GM18499 (cell line): ENCODE measurements around the gene AANAT.

Experiments used
- ATAC-seq: cut with Tn5 transposase; IDR thresholded peaks from one replicate; pipeline ENCODE4 v1.9.1; 2021; ENCODE audit warnings: moderate number of reproducible peaks; ENCODE audit not compliant: insufficient read depth, unreplicated experiment

AANAT gene

DNA sequence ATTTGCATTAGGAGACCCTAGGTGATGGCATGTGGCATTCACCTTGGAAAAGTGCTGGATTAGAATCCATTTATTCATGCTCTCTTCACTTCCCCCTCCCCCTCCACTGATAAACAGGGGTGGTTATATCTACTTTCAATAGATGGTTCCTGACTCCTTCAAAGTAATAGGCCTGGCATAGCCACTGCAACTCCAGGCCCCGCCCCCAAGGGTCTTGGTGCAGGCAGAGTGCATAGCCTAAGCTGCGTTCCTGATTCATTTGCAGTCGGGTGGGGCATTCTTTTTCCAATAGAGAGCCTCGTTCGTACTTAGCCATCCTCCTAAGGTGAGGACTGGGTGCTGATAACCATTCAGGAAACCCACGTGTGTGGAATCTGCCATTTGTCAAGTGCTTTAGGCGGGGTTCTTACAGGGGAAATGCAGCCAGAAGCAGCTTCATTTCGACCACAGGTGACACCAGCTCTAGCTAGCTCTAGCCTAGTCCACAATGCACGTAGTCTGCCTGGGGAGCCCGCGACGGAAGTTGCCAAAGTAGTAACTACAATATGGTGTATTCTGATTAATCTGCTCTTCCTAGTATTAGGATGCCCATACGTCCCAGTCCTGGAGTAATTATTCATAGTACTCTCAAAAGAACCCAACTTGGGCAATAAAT, 25.6 kb upstream of the AANAT start:
- ATAC-seq, result no peak

DNA sequence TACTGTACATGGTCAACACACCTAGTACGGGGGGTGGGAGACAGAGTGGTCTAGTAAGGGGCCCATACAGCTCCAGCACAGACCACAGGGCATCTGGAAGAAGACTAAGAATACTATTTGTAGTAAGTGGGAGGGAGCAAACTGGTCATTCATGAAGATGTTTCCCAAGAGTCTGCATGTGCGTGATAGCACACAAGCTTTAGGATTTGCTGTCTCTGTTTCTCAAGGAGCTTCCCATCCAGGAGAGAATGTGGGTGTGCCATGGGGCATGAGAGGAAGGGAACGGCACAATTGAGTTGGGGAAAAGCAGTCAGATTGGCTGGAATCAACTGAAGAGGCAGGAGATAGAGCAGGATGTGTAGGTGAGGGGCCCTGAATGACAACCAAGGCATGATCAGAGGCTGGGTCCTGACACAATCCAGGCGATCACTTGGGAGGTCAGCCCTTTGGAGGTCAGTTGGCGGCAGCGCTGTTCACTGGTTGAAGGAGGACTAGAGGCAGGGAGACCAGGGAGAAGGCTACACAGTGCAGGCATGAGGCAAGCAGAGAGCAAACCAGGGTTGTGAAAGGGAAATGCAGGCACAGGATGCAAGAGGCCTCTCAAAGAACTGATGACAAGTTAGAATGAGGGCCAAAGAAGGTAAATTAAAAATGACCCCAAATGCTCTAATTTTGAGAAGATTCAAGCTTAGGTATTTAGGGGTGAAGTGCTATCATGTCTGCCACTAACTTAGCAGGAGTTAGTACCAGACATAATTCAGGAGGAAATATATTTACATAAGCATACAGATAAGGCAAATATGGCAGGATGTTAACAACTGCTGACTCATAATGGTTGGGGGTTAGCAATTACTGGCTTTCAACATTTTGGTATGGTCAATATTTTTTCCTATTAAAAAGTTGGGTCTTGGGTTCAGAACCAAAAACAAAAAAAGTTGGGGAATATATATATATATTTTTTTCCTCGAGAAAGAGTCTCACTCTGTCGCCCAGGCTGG, 24.8 kb upstream of the AANAT start:
- ATAC-seq, result no peak

GRCh38 chr17:76444518-76445311, 22.7 kb upstream of the AANAT start:
- ATAC-seq, result no peak

- ATAC-seq, result no peak
Measured at GRCh38 chr17:76445697-76446448, 21.5 kb upstream of the AANAT start.

DNA sequence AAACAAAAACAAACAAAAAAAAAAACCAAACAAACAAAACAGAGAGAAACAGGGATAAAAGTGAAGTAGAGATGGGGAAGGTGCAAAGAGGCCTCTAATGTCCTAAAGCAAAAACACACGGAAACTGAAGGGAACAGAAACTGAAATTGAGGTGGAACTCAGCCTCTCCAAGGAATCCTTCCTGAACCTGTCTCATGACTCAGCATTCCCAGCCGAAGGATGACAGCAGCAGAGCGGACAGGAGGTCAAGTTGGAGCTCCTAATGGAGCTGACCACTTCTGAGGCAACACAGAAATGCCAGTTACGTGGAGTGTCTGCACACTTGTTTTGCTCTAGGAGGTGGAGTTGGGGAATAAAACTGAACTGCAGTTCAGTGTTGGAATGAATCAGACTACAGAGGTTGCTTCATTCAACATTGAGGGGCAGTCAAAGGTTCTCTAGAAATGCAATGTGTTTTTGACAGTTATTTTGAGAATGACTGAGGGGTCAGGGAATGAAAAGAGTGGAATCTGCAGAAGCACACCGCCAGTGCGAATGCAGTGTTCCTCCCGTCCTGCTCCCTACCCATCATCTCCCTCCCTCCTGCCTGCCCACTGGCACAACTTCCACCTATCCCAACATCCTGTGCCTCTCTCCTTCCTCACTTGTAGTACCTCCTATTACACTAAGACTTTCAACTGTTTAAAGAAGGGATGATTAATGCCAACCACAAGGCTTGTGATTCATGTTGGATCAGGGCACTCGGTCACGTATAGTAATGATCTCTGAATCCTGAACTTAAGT, 20.8 kb upstream of the AANAT start:
- no peak for ATAC-seq

DNA sequence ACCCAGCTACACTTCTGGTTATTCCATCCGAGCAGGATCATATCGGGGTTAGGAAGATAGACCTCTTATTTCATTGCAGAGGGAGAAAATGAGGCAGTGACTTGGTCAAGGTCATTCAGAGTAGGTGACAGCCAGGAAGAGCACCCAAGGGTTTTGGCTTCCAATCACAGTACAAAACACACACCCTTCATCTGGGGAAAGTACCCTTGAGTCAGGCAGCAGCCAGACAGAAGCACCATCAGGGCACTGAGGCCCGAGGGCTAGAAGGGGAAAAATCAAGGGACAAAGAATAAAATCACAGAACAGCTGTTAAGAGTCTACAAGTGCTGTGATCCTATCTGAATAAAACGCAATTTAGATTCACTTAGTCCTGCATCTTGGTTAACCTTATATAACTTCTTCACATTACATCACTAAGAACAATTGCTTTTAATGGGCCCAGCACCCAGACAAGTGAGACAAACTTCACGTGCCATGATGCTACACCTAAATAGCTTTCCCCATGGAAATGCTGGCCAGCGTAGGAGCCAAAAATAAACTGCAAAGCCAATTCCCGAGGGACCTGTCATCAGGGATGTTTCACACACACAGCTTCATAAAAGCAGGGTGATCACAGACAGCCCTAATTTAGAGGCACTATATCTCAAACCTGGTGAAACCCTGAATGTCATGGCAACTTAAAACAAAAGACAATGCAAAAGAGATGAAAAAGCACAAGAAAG, 19.3 kb upstream of the AANAT start:
- ATAC-seq, result no peak

DNA sequence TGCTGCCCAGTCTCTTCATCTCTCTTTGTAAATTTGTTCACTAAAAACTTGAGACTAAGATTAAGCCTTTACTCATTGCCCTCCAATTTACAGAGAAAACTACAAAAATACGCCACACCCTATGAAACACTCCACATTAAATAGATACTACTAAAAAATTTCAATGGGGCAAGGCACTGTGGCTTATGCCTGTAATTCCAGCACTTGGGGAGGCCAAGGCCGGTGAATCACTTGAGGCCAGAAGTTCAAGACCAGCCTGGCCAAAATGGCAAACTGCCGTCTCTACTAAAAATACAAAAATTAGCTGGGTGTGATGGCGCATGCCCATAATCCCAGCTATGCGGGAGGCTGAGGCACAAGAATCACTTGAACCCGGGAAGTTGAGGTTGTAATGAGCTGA, 18.3 kb upstream of the AANAT start:
- no peak for ATAC-seq

GRCh38 chr17:76451506-76451905, 15.9 kb upstream of the AANAT start:
- ATAC-seq, result no peak

DNA sequence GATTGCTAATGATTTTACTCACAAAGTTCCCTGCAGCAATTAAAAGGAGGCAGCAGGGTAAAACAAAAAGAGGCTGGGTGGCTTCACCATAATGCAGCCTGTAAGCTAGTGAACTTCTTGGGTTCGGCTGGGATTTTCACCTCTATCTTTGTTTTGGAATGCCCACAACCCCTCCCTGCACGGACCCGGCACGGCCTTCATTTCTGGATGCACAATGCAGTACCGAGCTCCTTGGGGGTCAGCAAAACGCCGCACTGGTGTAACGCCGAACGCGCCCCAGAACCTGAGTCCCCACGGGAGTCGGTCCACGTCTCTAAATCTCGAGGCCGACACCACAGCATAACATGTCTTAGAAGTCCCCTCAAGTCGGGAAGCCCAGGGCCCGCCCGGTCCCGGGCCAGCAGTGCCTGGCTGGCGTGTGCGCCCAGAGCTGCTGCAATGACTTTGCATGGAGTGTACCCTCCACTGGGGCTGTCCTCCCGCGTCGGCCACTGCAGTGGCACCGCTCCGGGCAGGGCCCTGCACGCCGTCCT, 15.2 kb upstream of the AANAT start:
- ATAC-seq, result no peak

DNA sequence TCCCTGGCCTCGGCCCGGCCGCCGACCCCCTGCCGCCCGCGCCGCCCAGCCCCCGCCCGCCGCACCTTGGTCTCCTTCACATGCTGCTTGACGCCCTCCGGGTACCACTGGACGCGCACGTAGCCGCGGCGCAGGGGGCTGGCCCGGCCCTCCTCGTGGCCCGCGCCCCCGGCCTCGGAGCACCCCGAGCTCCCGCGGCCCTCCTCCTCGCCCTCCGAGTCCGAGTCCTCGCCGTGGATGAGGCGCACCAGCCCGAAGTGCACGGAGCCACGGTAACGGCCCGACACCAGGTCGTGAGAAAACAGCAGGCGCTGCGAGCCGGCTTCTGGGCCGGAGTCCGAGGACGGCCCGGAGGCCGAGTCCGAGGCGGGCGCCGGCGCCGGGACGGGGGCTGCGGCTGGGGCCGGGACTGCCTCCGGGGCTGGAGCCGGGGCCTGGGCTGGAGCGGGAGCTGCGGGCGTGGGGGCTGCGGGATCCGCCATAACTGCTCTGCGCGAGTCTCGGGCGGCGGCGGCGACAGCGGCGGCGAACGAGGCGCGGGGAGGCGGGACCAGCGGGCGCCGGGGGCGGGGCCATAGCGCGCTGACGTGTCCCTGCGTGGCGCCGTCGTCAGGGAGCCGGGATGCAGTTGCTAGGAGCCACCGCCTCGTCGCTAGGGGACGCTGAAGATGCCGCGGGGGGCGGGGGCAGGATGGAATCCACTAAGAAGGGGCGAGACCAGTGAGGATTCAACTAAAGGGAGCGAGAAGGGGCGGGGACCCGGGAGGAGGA, 14.6 kb upstream of the AANAT start, which contains the start of gene UBE2O:
Gene UBE2O (minus strand): TSS at position 493 of the 771 bp plus-strand sequence. CDS start 11 bp downstream, at position 482.
- no peak for ATAC-seq

GRCh38 chr17:76453431-76453743, 14.0 kb upstream of the AANAT start:
- no peak for ATAC-seq

DNA sequence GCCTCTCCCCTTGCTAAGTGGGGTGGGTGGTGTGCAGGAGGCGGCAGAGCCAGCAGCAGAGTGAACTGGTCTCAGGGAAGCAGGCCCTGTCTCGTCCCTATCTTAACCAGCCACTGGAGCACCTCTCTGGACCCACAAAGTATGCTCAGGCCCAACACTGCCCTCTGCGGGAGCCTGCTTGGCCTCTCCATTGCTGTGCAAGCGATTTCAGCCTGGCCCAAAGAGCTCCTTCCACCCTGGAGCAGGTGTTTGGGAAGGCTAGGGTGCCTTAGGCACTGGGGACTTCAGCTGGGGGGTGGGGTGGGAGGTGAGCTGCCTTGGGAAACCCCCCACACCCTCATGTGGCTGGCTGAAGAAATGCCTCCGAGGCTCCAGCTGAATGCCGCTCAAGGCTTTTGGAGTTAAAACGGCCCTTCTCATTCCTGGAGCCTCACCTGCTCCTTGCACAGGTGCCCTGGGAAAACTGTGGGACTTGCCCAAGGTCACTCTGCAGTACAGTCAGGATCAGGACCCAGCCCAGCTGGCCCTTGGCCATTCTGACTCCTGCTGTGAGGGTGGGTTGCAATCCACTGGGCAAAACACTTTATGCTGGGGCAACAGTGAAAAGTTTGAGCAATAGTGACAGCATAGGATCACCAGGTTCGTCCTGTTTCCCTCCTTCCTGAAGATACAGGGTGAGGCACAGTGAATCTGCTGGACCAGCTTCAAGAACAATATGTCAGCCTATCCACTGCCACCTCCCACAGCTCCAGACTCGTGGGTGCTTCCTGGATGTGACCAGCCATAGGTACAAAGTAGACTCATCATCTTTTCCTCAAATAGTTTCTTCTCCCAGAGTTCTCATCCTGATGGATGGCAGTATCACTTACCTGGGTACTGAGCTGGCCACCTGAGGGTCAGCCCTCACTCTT, 8.6 kb upstream of the AANAT start:
- ATAC-seq, result no peak

GRCh38 chr17:76459674-76460073, 7.7 kb upstream of the AANAT start:
- no peak for ATAC-seq

DNA sequence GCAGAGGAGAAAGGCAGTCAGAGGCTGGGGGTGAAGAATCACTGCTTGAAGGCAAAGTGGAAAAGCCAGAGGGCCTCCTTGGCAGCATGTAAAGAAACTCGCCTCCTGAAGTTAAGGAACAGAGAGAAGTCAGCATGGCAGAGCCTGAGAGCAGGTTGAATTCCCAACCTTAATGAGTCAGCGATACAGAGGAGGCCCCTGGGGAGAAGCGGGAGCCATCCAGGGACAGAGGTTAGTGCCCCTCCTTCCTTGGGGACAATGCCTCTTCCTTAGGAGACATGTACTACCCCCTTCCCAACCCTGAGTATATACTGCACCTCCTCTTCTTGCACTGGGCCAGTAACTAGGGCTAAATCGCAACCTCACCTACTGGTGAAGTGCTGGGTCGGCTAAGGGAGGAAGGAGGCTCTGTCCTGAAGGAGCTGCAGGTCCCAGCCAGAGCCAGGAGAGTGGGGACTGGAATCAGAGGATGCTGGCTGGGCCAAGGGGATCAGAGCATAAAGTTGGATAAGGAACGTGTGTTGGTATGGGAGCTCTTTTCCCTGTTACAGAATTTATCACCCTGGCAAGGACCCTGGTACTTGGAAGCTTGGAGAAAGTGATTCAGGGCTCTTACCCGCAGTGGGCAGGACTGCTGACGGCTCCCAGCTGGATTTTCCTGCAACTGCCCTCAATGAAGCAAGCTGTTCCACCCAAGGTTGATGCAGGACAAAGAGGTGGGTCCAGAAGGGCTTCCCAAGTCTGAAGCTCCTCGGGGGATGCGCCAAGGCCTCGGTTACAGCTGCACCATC, 5.4 kb upstream of the AANAT start:
- ATAC-seq, result no peak

- no peak for ATAC-seq
Measured at GRCh38 chr17:76462556-76463290, 4.7 kb upstream of the AANAT start.
